OCI-LY7 (cell line): ENCODE data around the gene SFT2D2. TPM values are rescaled to one million over a fixed set of nuclear protein-coding genes. Genes with fewer than 3 reads are reported as not detected.

ENCODE experiments used
- BruUV-seq: library from RNA; stranded (reverse); fragments of 400-500 nt; replicated peaks from 2 replicates; lab custom pipeline; 2021; lab: Mats Ljungman, UMichigan
- CTCF ChIA-PET: fragments of 300-600 bp; sonication (Branson Sonifier 250); formaldehyde crosslinking; loops from one replicate; lab custom pipeline; 2022; ENCODE audit warnings: antibody characterized with exemption; ENCODE audit not compliant: unreplicated experiment; lab: Charles Lee
- POLR2A ChIA-PET: fragments of 300-600 bp; sonication (Branson Sonifier 250); formaldehyde crosslinking; loops from one replicate; lab custom pipeline; 2022; ENCODE audit warnings: antibody characterized with exemption; lab: Charles Lee
- DNase-seq: peaks from one replicate; pipeline ENCODE4 v3.0.0-alpha.2; 2015; ENCODE audit warnings: low spot score
- H2AFZ ChIP-seq: fragments of 200-600 bp; sonication (generic), shearing (Covaris generic); 2 replicates; pipeline ENCODE4 v1.6.1; 2014; ENCODE audit warnings: mild to moderate bottlenecking, antibody characterized with exemption, low read length, moderate library complexity
- H3K27ac ChIP-seq: fragments of 200-600 bp; sonication (generic); 2 replicates; pipeline ENCODE4 v1.5.1; 2014; ENCODE audit warnings: mixed run types, low read depth, mild to moderate bottlenecking, moderate library complexity, low read length, inconsistent platforms; ENCODE audit not compliant: poor library complexity, severe bottlenecking
- H3K36me3 ChIP-seq: fragments of 200-600 bp; sonication (generic); 2 replicates; pipeline ENCODE4 v1.6.1; 2014; ENCODE audit warnings: mild to moderate bottlenecking, antibody characterized with exemption, low read length, moderate library complexity, mixed read lengths; ENCODE audit not compliant: insufficient read depth
- H3K4me1 ChIP-seq: fragments of 200-600 bp; sonication (generic); 2 replicates; pipeline ENCODE4 v1.5.1; 2014; ENCODE audit warnings: mild to moderate bottlenecking, low read length; ENCODE audit not compliant: insufficient read depth, poor library complexity, severe bottlenecking
- H3K4me2 ChIP-seq: fragments of 200-600 bp; sonication (generic); 2 replicates; pipeline ENCODE4 v1.6.1; 2014; ENCODE audit warnings: mild to moderate bottlenecking, low read length
- H3K4me3 ChIP-seq: fragments of 200-600 bp; sonication (generic); 2 replicates; pipeline ENCODE4 v1.5.1; 2014; ENCODE audit warnings: mild to moderate bottlenecking, low read depth, low read length; ENCODE audit not compliant: poor library complexity, severe bottlenecking
- H3K79me2 ChIP-seq: fragments of 200-600 bp; sonication (generic); 2 replicates; pipeline ENCODE4 v1.6.1; 2016; ENCODE audit warnings: low read depth, mild to moderate bottlenecking, low read length, moderate library complexity, mixed read lengths; ENCODE audit not compliant: insufficient read depth
- H3K9me2 ChIP-seq: fragments of 200-600 bp; sonication (generic); 2 replicates; pipeline ENCODE4 v1.6.1; 2016; ENCODE audit warnings: mild to moderate bottlenecking, low read length, mixed read lengths; ENCODE audit not compliant: insufficient read depth
- H3K9me3 ChIP-seq: fragments of 200-600 bp; sonication (generic); 2 replicates; pipeline ENCODE4 v1.6.1; 2014; ENCODE audit warnings: mild to moderate bottlenecking, mixed run types, low read length, mixed read lengths
- H4K20me1 ChIP-seq: fragments of 200-600 bp; sonication (generic); 2 replicates; pipeline ENCODE4 v1.6.1; 2014; ENCODE audit warnings: mild to moderate bottlenecking, antibody characterized with exemption, low read length, moderate library complexity, mixed read lengths; ENCODE audit not compliant: insufficient read depth
- EZH2phosphoT487 ChIP-seq: fragments of 200-600 bp; sonication (generic); IDR thresholded peaks from 2 replicates; pipeline ENCODE4 v1.6.1; 2018; ENCODE audit warnings: low read depth, borderline replicate concordance, mild to moderate bottlenecking, mixed run types, antibody characterized with exemption, low read length, moderate library complexity, mixed read lengths
- intact Hi-C: fragments of 100-400 bp; cut with micrococcal nuclease; formaldehyde crosslinking; loops from one replicate; pipeline ENCODE4 v1.10.0; 2022; ENCODE audit not compliant: unreplicated experiment
- total RNA-seq, 2 experiments: library from RNA; depleted of rRNA in 1 of 2; stranded (reverse); fragments of >200 nt in 1 of 2; shearing (Covaris generic) in 1 of 2; gene quantifications; 2 replicates each; pipeline ENCODE4 v1.2.3, GENCODE V29; 2014 to 2022
- TF ChIP-seq, protein P1 (sequence below): fragments of 200-600 bp; sonication (generic); conservative IDR thresholded peaks from 2 replicates; pipeline ENCODE4 v1.5.1; 2014; ENCODE audit warnings: mild to moderate bottlenecking, antibody characterized with exemption, low read length, moderate library complexity, mixed read lengths

Gene SFT2D2
- total RNA-seq, 2 experiments from 2014 or later: 22.3 to 50.0 TPM

DNA sequence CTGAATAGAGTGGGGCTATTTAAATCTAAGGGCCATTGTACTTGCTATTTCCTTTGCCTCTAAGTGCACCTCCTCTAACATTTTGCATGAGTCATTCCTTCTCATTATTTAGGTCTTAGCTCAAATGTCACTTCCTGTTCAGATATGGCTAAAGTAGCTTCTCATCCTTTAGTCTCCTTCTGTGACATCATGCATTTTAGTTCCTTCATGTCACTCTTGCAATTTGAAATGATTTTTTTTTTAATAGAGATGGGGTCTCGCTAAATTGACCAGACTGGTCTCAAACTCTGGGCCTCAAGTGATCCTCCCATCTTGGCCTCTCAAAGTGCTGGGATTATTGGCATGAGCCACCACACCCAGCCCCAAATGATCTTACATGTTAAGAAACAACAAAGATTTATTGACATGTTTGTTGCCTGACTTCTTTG lies 61.4 kb downstream of the SFT2D2 start:
- no peaks in the 10 kb centered on the region for H3K4me1 ChIP-seq
- H2AFZ ChIP-seq: no peak overlapping the region
- H3K27ac ChIP-seq: no peak overlapping the region
- intact Hi-C loops: no loop called here
- CTCF ChIA-PET: no interaction called here
- no peak for TF ChIP-seq EZH2phosphoT487
- TF ChIP-seq, protein P1, sequence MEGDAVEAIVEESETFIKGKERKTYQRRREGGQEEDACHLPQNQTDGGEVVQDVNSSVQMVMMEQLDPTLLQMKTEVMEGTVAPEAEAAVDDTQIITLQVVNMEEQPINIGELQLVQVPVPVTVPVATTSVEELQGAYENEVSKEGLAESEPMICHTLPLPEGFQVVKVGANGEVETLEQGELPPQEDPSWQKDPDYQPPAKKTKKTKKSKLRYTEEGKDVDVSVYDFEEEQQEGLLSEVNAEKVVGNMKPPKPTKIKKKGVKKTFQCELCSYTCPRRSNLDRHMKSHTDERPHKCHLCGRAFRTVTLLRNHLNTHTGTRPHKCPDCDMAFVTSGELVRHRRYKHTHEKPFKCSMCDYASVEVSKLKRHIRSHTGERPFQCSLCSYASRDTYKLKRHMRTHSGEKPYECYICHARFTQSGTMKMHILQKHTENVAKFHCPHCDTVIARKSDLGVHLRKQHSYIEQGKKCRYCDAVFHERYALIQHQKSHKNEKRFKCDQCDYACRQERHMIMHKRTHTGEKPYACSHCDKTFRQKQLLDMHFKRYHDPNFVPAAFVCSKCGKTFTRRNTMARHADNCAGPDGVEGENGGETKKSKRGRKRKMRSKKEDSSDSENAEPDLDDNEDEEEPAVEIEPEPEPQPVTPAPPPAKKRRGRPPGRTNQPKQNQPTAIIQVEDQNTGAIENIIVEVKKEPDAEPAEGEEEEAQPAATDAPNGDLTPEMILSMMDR: no peak
- no peaks in the 10 kb centered on the region for H3K36me3 ChIP-seq
- H3K9me2 ChIP-seq: no peaks in the 10 kb centered on the region
- H3K79me2 ChIP-seq: no peaks in the 10 kb centered on the region
- POLR2A ChIA-PET: interaction anchor here (0.7 kb wide), 1 partner anchor 54 kb away, joined by 4 read pairs; no protein-coding TSS in a partner anchor
- BruUV-seq: no TSS peak
- H3K9me3 ChIP-seq: no peaks in the 10 kb centered on the region
- no peak for DNase-seq
- H3K4me2 ChIP-seq: no peak overlapping the region
- no peaks in the 10 kb centered on the region for H4K20me1 ChIP-seq
- no peak overlapping the region for H3K4me3 ChIP-seq

DNA sequence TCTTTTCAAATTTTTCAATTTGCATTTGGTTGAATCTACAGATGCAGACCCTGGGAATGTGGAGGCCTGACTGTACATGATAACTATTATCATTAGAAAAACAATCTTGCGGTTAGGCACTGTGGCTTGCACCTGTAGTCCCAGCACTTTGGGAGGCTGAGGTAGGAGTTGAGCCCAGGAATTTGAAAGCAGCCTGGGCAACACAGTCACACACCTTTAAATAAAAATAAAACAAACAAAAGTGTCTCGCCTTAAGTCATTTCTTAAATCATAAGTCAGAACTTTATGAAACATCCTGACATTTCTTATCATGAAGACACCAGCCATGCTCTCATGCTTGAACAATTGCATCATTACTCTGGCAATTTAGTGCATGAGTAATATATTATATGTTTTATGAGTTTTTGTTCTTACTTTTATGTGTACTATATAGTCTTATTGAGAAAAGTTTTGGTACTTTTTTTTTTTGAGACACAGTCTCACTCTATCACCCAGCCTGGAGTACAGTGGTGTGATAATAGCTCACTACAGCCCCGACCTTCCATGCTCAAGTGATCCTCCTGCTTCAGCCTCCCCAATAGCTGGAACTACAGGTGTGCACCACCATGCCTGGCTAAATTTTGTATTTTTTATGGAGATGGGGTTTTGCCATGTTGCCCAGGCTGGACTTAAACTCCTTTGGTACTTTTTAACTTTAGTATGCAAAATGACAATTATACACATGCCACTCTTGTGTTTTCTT lies 62.7 kb downstream of the SFT2D2 start:
- no peak overlapping the region for H2AFZ ChIP-seq
- H3K9me2 ChIP-seq: no peaks in the 10 kb centered on the region
- BruUV-seq: no TSS peak
- no peaks in the 10 kb centered on the region for H3K4me1 ChIP-seq
- H3K79me2 ChIP-seq: no peaks in the 10 kb centered on the region
- no peaks in the 10 kb centered on the region for H4K20me1 ChIP-seq
- no peaks in the 10 kb centered on the region for H3K9me3 ChIP-seq
- DNase-seq: no peak
- no peak overlapping the region for H3K4me3 ChIP-seq
- ChIA-PET CTCF (no interaction called here), POLR2A (no interaction called here)
- intact Hi-C loops: no loop called here
- H3K27ac ChIP-seq: no peak overlapping the region
- H3K4me2 ChIP-seq: no peak overlapping the region
- no peaks in the 10 kb centered on the region for H3K36me3 ChIP-seq
- TF ChIP-seq, protein P1: no peak
- TF ChIP-seq EZH2phosphoT487: no peak

DNA sequence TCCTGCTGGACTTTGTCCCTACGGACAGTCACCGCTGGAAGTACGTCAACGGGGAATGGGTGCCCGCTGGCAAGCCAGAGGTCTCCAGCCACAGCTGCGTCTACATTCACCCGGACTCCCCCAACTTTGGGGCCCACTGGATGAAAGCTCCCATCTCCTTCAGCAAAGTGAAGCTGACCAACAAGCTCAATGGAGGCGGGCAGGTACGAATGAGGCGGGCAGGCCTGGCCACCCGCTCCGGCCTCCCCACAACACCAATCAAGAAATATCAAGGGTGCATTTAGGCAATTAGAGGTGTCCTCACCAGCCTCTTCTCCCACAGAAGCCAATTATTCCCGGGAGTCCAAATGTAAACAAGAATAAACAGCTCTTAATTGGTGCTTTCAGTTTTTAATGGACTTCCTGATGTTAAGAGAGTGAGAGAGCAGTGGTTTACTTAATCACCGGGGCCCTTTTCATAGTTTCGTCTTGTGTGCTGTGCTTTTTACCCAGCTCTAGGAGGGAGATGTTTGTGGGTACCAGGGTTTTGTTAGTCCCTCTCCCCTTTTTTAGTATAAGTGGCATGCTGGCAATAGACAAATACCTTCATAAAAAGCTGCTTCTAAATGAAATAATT lies 65.5 kb downstream of the SFT2D2 start:
- H3K36me3 ChIP-seq: no peaks in the 10 kb centered on the region
- no peaks in the 10 kb centered on the region for H3K79me2 ChIP-seq
- H3K4me1 ChIP-seq: no peaks in the 10 kb centered on the region
- no peaks in the 10 kb centered on the region for H3K9me3 ChIP-seq
- no peak for DNase-seq
- H3K4me3 ChIP-seq: no peak overlapping the region
- no peaks in the 10 kb centered on the region for H3K9me2 ChIP-seq
- CTCF ChIA-PET: no interaction called here
- BruUV-seq: no TSS peak
- POLR2A ChIA-PET: interaction anchor here (0.7 kb wide), 1 partner anchor 132 kb away, joined by 3 read pairs; no protein-coding TSS in a partner anchor
- H4K20me1 ChIP-seq: no peaks in the 10 kb centered on the region
- no peak overlapping the region for H3K4me2 ChIP-seq
- H3K27ac ChIP-seq: no peak overlapping the region
- TF ChIP-seq, protein P1: no peak
- no peak for TF ChIP-seq EZH2phosphoT487
- intact Hi-C loops: no loop called here
- H2AFZ ChIP-seq: no peak overlapping the region
